KBM-7 (cell line): Measurements from ENCODE around the gene FAM236C.
"Not testable (repeated sequence)": the region's sequence is repeated elsewhere in the genome, so short reads cannot be mapped to it uniquely, and the experiment has no call there.

Source experiments
- DNase-seq: peaks from one replicate; pipeline ENCODE4 v3.0.0-alpha.2; 2015
- in situ Hi-C: fragments of 300-500 bp; cut with MboI; formaldehyde crosslinking; loops from 2 replicates; pipeline ENCODE4 v1.14.3; 2020; ENCODE audit warnings: low sequenced_read_pairs, low pct_unique_long_range_greater_than_20kb, mixed read lengths

The FAM236C gene

DNA sequence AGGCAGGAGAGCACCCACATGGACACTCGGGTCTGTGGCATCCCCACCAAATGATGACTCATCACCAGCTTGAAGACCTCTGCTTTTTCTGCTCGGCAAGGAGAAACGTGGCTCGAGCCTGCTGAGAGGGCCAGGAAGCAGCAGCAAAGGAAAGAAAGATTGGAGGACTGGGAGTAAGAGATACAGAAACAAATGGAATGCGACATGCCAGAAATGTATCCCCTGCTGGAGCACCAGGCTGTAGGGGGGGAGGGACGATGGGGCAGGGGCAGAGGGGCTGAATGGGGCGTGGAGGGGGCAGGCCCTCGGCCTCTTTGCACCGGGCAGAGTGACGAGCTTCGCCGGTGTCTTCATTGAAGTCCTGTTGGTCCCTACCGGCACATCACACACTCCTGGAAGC, at the start of gene FAM236C:
TSS of gene FAM236C (plus strand) at position 301 of the 400 bp plus-strand sequence. CDS start 100 bp downstream, outside the sequence.
- DNase-seq, in situ Hi-C loops: not testable (repeated sequence)

DNA sequence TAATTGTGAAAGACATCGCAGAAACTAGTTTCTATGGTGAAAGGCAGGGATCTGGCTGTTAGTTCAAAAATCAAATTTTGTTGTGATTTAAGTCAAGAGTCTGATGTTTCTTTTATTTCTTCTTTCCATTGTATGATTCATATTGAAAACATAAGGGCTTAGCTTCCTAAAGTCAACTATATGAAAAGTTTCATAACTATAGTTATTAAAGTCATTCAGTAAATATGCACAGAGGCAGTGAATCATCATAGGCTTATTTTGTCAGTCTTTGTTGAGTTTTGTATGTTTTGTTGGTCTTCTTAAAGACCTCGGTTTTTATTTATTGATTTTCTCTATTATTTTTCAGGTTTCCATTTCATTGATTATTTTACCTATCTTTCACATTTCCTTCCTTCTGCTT, 29.5 kb upstream of the FAM236C start:
- DNase-seq, in situ Hi-C loops: not testable (repeated sequence)

DNA sequence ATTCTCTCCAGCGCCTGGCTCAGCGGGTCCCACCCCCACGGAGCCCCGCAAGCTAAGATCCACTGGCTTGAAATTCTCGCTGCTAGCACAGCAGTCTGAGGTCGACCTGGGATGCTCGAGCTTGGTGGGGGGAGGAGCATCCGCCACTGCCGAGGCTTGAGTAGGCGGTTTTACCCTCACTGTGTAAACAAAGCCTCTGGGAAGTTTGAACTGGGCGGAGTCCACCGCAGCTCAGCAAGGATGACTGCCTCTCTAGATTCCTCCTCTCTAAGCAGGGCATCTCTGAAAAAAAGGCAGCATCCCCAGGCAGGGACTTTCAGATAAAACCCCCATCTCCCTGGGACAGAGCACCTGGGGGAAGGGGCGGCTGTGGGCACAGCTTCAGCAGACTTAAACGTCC, 22.7 kb upstream of the FAM236C start:
- in situ Hi-C loops, DNase-seq: not testable (repeated sequence)

DNA sequence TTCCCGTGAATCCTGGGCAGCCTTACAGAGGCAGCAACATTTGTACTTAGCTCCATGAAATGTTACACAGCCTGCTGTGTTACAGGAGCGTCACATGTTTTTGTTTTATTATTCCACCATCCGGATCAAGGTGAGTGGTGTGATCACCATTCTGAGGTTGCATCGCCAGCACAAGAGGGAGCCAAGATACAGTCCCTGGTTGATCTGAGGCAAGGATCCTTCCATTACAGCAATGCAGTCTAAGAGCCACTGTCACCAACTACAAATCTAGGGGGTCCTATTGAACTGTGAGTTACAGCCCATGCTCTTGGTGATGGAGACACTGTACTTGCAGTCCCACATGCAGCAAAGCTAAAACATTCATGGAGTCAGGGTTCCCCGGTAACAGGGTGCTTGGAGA, 3.7 kb downstream of the FAM236C start:
- DNase-seq, in situ Hi-C loops: not testable (repeated sequence)

DNA sequence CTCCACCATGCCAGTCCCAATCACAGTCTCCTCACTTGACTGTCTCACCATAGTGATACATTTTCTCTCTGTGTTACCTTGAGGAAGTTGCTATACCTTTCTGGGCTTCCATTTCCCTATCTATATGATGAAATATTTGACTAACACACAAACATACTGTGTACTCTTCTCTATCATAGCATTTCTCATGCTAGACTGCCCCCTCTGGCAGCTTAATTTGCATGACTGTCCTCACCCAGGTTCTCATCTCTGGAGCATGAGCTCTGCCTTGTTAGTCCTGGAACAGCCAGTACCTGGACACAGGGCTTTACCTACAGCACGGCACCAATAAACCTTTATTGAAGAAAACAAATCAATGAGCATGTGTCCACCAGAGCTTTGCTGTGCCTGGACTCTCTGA, 19.9 kb downstream of the FAM236C start:
- in situ Hi-C loops, DNase-seq: not testable (repeated sequence)

DNA sequence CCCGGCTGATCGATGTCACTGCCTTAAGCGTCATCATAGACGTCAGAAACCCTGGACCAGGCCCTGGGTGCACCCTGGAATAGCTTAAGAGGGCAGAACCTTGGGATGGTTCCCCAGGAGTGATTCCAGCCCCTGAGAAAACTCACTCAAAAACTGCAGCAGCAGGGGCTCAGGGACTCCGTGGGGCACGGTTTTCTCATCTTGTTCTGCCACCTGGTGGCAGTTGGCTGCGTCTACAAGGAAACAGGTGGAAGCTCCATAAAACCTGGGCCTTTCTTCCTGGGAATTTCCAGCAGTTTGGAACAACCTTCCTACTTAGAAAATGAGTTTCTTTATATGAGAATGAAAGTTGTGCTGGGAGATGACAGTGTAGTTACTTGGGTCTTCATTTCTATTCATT, 24.0 kb downstream of the FAM236C start:
- DNase-seq, in situ Hi-C loops: not testable (repeated sequence)

DNA sequence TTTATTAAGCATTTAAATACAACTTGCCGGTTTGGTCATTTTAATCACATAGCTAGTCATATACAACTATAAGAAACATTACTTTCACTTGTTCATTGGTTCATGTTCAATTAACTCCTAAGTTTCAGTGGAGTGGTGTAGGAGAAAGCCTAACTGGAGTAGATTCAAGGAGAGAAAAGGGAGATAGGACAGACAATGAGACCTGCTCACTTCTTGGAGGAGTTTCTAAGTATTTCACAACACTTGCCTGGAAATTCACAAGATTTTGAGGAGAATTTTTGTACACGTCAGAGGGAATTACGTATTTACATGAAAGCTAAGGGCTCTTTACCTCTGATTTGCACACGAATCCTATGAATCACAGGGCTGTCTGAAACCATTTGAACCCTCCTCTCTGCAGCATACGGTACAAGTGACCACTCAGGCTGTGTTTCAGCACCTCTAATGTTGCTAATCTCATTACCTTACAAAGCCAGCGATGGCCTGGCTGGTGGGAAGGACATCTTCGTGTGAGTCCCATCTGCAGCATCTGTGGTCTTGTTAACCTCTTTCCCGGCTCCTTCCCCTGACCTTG, 24.6 kb downstream of the FAM236C start:
- in situ Hi-C loops, DNase-seq: not testable (repeated sequence)

GRCh38 chrX:72937906-72938305, 25.5 kb downstream of the FAM236C start, which contains the start of gene FAM236A:
Gene FAM236A (plus strand): TSS chrX:72938206. CDS start chrX:72938263, 57 bp downstream.
- DNase-seq, in situ Hi-C loops: not testable (repeated sequence)

DNA sequence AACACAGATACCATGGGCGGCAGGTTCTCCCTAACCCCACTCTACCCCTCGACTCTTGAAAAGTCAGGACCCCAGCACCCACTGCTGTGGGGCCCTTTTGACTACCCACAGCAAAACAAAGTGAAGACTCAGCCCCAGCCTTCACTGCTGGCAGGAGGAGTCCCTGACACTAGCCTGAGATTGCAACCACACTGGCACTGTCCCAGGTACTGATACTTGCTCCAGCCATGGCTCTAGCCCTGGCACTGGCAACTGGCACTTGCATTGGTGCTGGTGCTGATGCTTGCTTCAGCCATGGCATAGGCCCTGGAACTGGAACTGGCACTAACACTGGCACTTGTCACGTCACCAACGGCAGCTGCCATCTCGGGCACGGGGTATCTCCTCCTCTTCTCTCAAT, 29.9 kb downstream of the FAM236C start:
- in situ Hi-C loops, DNase-seq: not testable (repeated sequence)

- in situ Hi-C loops, DNase-seq: not testable (repeated sequence)
Observed at GRCh38 chrX:72943035-72943818, 30.8 kb downstream of the FAM236C start.

DNA sequence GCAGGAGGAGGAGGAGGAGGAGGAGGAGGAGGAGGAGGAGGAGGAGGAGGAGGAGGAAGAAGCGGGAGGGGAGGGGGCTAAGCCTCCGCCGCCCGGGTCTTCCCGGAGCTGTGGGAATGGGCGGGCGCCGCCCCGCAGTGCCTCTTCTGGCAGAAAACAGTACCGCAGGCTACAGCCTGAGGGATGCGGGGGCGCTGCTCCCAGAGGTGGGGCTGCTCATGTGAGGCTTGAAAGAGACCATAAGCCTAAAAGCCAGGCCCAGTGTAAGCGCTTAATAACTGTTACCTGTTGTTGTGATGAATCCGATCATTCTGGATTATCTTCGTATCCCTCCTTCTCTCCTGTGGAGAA, 31.4 kb downstream of the FAM236C start, which contains the start of gene DMRTC1:
TSS of gene DMRTC1 (minus strand) at position 19 of the 351 bp plus-strand sequence. CDS start 68,143 bp downstream, outside the sequence.
- DNase-seq, in situ Hi-C loops: not testable (repeated sequence)

DNA sequence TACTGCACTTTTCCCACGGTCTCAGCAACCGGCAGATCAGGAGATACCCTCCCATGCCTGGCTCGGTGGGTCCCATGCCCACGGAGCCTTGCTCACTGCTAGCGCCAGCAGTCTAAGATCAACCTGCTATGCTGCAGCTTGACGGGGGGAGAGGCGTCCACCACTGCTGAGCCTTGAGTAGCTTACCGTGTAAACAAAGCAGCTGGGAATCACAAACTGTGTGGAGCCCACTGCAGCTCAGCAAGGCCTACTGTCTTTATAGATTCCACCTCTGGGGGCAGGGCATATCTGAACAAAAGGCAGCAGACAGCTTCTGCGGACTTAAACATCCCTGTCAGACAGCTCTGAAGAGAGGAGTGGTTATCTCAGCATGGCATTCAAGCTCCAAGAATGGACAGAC, 47.6 kb downstream of the FAM236C start:
- DNase-seq, in situ Hi-C loops: not testable (repeated sequence)
